GM19452 (cell line): ENCODE results near the gene WDSUB1.

Source experiments
- ATAC-seq: cut with Tn5 transposase; IDR thresholded peaks from one replicate; pipeline ENCODE4 v1.9.1; 2021; ENCODE audit not compliant: unreplicated experiment

The WDSUB1 gene

DNA sequence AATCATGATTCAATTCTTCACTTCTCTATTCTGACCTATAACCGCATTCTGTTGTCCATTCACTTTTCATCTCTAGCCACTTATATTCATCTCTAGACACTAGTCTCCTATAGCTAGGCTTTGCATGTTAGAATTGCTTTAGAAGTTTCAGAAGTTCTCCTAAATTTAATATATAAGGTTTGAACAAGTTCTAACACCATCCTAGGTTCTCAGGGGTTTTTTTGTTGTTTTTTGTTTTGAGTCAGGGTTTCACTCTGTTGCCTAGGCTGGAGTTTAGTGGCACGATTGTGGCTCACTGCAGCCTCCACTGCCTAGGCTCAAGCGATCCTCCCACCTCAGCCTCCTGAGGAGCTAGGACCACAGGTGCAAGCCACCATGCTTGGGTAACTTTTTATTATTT, 19.9 kb downstream of the WDSUB1 start:
- no peak for ATAC-seq

DNA sequence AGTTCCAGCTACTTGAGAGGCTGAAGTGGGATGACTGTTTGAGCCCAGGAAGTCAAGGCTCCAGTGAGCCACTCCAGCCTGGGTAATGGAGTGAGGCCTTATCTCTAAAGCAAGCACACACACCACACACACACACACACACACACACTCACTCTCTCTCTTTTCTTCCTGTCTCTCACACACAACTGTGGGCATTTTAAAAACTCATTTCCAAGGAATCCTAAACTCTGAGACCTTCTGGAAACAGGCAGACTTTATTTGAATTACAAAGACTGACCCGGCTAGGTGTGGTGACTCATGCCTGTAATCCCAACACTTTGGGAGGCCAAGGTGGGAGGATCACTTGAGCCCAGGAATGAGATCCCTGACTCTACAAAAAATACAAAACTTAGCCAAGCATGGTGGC, 21.3 kb downstream of the WDSUB1 start:
- no peak for ATAC-seq

DNA sequence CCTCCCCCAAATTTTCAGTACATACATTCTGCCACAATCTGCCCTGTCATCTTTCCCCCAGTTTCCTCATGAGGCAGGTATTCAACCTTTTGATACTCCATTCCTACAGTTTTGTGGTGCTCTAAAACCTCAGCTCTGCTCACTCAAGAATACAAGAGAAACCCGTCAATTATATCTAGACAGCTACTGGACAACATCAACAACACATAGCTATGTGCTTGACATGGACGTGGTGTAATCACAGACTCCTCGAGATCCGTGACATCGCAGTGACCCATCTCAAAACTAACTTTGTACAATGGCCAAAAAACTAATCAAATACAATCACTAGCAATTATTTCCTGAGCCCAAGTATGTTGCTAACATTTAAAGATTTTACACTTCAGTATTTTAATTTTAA, 23.6 kb downstream of the WDSUB1 start:
- ATAC-seq, result no peak

DNA sequence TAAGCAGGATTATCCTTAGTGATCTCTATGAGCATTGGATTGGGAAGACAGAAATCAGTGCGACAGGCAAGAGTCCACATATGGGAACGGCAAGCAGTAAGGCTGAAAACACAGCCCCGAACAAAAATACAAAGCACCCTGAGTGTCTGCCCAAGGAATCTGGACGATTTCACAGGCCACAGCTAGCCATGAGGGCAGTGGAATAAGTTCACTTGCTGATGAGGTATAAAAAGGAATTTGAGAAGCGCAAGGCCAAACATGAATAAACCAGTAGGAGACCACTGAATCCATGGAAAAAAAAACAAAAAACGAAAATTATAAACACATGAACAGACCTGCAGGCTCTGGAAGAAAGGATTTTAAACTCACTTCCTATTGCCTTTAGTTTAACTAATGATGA, 24.3 kb downstream of the WDSUB1 start:
- no peak for ATAC-seq

DNA sequence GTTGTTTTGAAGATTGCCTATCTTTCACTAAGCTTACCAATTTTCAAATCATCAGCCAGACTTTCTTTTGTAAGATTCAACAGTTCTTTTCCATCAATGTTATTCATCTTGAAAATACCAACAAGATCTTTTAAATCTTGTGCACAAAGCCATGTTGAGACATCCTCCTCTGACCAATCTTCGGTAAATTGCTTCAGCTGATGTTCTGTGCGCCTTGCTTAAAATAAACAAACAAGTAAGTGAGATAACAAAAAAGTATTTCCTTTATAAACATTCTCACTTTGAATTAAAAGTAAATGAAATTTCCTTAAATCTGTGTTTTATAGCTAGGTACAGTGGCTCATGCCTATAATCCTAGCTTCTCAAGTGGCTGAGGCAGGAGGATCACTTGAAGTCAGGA, 30.3 kb downstream of the WDSUB1 start:
- ATAC-seq, result no peak

DNA sequence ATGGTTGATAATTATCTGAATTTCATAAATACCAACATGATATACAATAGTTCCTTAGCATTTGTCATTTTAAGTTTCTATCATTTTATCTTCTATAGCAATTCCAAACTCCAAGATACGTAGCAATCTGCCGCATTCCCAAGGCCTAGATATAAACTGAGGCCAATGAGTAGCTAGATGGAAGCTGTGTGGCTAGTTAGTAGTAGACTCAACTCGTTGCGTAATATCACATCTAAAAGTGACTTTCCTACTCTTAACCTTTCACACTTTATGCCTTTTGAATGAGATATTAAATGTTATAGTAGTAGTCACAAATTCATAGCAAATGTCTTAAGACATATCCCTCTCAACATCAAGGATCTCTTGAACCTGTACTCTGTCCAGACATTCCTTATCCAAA, 33.6 kb downstream of the WDSUB1 start:
- no peak for ATAC-seq

DNA sequence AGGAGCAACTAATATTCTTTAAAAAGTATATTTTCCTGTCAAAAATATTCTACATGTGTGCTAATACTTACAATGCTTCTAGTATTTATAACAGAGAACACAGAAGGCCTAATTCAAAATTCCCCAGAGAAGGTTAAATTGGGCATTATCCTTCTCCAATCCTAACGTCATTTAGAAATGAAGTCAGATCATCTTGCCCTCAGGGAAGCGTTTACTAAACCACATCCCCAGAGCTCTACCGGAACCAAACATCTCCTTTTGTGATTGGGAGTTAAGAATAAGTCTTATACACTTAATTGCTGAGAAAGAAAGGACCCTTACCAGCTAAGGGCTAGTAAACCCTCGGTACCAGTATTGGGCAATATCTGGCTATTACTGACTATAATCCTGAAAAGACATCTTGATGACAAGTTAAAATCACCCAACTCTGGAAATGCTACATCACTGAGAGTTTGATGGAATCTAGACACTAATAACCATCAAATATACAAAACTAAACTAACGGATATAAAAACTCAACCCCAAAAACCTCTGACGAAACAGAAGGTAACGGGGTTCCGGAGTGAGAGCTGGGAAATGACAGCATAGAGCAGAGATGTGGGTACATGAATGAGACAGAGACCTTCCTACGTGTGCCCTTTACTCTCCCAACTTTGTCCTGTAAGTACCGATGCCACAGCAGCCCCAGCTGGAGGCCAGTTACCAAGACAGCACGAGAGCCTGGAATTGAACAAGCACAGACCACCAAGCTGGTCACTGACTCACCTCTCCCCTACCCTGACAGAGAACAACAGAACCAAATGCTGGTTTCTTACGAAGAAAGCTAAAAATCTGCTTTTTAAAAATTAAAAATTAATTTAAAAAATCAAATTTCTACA, 35.0 kb downstream of the WDSUB1 start:
- ATAC-seq, result no peak

DNA sequence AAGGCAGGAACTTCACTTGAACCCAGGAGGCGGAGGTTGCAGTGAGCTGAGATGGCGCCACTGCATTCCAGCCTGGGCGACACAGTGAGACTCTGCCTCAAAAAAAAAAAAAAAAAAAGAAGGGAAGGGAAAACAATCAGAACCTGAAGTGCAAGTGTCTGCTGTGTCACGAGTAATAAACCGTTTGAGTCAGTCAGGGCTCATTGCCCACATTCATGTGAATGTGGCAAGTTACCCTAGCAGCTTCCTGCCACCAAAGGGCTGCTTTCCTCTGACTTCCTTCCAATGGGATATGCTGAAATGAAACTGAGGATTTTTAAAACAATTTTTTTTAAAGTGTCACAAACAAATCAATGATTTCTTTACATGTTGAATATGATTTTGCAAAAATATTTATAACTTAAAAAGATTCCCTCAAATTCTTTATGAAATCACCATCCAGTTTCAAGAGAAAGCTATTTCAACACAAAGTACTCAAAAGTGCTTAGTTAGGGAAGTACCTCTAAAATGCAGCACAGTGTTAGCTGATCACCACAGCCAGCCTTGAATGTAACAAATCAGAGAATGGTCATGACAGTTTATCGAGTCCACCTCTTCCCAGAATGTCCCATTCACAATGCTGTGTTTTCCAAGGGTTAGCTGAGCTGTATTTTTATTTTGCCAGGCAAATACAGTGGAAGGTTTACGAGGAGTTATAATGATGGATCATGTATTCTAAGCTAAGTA, 36.4 kb downstream of the WDSUB1 start:
- ATAC-seq, result no peak

DNA sequence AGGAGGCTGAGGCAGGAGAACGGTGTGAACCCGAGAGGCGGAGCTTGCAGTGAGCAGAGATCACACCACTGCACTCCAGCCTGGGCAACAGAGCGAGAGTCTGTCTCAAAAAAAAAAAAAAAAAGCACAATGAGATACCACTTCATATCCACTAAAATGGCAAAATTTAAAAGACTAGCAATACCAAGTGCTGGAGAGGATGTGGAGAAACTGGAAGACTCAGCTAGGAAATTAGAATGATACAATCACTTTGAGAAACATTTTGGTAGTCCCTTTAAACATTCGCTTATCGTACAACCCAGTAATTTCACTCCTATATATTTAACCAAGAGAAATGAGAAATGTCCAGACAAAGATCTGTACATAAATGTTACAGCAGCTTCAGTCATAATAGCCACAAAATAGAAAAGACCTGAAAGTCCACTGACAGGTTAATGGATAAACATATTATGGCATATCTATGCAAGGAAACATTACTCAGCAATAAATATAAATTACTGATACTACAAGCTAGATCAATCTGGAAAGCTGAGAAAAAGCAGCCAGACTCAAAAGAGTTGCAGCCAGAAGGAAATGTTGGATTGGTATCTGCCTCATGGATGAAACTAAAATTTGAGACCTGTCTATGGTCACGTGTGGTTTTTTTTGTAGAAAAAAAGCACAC, 40.0 kb downstream of the WDSUB1 start:
- no peak for ATAC-seq

DNA sequence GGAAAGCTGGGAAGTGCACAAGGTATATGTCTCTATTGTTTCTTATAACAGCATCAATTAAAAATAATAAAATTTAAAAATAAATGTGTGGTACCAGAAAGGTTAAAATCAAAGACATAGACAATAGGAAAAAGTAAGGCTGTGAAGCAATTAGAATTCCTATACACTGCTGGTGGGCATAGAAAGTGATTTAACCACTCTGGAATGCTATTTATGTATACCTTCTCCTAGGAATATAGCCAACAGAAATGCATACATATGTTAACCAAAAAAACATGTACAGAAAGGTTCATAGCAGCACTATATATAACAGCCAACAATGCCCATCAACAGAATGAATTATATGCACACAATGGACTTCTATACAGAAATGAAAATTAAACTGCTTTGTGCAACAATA, 43.0 kb downstream of the WDSUB1 start:
- ATAC-seq, result no peak

DNA sequence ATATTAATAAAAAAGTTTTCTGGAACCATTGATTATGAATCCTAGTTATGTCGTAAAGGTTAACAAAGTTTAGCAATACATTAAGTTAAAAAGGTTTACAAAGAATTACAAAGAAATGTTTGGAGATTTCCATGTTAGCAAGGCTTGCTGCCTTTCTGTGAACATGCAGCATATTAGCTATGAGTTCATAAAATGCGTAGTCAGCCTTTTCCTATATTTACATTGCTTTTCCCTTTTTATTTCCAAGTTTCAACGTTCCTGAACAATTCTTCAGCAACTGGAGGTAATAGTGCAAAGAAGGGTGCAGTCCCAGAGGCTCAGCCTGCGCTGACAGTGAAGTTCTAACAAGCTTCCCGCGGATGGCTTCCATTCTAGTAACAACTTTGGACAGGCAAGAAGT, 51.6 kb downstream of the WDSUB1 start:
- ATAC-seq, result no peak

DNA sequence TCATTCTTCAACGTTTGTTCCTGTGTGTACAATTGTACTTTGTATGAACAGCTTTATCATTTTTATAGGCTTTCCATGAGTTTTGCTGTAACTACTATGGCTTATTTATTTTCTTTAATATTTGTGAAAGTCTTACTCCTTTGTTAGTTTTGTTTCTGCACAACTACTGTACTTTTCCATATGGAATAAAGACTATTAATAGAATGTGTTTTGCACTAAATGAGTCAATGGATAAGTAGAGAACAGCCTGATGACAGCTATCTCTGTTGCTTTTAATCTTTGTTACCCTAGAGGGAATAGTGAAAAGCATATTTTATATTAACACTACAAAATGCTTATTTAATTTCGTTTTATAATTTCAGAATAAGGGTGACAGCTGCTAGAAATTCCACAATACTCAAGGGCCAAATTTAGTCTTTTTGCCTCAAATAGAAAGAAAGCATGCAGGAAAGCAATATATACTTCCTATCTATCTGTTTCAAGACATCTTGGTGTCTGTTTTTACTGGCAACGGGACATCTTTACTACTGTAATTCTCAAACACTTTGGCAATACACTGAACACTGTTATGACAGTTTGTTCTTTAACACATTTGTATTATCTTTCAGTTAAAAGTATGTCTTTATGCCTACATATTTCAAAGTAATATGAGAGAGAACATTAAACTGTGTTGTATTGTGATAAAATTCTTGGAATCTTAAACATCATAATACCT, 53.9 kb downstream of the WDSUB1 start:
- ATAC-seq, result no peak

DNA sequence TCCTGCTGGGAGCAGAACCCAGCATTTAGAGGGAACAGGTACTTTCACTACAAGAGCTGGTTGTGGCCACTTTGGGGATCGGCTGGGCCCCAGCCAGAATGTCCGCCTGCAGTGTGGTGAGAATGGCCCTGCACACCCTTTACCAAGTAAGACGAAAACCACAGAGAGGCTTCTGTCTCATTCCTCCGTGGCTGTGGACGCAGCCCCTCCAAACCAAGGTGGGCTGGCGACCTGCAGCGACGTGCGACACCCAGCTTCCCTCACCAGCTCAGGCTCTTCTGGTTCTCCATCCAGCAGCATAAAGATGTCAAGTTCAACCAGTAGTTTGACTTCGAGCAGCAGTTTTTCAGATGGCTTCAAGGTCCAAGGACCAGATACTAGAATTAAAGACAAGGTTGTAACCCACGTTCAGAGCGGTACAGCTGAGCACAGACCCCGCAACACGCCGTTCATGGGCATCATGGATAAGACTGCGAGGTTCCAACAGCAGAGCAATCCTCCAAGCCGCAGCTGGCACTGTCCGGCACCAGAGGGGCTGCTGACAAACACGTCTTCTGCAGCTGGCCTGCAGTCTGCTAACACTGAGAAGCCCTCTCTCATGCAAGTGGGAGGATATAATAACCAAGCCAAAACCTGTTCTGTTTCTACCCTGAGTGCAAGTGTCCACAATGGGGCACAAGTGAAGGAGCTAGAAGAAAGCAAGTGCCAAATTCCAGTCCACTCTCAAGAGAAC, 56.2 kb downstream of the WDSUB1 start:
- ATAC-seq, result no peak

DNA sequence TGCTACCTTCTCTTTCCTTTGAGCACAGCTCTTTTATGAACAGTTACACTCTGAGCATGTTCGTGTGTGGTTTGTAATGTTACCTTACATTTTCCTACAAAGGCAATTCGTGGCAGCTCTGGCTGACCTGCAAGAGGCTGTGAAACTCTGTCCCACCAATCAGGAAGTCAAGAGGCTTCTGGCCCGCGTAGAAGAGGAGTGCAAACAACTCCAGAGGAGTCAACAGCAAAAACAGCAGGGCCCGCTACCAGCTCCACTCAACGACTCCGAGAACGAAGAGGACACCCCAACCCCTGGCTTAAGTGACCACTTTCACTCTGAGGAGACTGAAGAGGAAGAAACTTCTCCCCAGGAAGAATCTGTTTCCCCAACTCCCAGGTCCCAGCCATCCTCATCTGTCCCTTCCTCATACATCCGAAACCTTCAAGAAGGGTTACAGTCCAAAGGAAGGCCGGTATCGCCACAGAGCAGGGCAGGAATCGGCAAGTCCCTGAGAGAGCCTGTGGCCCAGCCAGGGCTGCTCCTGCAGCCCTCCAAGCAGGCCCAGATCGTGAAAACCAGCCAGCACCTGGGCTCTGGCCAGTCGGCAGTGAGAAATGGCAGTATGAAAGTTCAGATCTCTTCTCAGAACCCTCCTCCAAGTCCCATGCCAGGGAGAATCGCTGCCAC, 56.9 kb downstream of the WDSUB1 start:
- ATAC-seq, result no peak

DNA sequence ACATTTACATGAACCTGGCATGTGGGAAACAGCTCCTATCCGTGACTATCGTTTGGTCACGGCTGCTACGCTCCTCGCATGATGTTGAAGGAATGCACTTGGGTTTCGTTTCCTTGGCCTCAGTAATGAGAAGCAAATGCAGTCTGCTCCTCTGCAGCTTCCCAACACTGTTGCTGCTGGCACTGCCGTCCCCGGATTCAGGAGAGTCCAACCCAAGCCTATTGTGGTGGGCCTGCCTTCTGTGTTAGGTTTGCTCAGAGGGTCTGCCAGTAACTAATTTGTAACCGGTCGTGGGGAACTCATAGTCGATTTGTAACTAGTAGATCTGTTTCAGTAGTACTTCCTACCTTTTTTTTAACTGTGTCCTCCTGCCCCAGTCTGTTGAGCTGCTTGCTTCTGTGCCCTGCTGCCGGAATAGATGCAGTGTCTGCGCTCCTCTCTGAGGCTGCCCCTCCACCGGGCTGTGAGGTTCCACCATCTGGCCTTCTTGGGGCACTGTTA, 58.4 kb downstream of the WDSUB1 start:
- no peak for ATAC-seq

DNA sequence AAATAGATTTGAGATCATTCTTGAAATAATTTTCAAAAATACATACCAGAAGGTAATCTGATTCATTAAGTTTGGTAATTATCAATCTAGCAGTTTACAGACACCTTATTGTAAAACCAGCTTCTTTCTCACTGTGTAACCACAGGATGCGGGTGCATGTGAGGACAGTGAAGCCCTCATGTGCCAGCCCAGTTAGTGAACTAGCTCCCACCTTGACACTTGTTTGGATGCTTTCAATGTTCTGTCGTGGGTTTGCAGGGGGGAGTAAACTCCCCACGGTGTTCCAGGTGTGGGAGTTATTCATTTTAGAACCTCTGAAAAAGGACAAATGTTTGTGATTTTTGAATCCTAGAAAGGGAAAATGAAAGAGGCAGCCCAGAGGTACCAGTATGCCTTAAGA, 59.0 kb downstream of the WDSUB1 start:
- ATAC-seq, result no peak

DNA sequence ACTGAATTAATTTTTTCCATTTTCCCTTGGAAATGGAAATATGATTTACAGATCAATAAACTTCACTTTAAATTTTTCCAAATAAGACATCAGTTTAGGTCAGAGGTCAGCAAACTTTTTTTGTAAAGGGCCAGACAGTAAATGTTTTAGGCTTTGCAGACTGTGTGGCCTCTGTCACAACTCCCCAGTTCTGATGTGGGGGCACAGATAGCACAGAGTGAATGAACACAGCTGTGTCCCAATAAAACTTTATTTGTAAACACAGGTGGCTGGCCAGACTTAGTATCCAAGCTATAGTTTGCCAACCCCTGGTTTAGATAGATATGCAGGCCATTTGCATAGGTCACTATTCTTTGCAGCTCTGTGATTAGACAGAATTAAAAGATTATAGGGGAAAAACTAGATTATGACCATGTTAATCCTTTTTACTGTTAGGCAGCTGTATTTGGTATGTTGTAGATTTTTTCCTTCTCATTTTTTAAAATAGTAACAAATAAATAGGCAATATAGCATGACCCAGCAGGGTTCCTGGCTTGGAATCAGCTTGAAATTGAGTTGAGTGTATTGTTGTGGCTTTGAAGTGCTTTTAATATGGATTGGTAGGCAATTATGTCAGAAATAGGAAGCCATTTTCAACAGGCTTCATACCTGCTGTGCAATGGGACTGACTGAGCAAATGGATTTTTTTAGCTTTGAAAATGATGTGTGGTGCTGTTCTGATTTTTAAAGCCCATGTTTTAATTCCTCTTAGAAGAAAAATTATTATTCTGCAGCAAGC, 59.7 kb downstream of the WDSUB1 start:
- no peak for ATAC-seq

DNA sequence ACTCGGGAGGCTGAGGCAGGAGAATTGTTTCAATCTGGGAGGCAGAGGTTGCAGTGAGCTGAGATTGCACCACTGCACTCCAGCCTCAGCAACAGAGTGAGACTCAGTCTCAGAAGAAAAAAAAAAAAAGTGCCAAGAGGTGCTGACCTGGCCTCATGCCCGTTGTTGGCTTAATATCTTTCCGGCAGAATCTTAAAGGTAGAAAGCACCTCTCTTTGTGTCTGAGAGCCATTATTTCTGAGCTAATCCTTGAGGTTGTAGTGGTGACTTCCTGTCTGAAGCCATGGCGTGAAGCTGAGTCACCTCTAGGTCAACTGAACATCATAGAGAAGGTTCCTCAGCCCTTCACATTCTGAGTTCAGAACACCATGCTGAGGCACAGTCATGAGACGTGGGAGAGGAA, 60.4 kb downstream of the WDSUB1 start:
- ATAC-seq, result no peak
